ENCODE data around the gene KMT2A.

GRCh38 chr11:118570787-118571186 lies 134.5 kb downstream of the KMT2A start:
- TF ChIP-seq, protein P1, sequence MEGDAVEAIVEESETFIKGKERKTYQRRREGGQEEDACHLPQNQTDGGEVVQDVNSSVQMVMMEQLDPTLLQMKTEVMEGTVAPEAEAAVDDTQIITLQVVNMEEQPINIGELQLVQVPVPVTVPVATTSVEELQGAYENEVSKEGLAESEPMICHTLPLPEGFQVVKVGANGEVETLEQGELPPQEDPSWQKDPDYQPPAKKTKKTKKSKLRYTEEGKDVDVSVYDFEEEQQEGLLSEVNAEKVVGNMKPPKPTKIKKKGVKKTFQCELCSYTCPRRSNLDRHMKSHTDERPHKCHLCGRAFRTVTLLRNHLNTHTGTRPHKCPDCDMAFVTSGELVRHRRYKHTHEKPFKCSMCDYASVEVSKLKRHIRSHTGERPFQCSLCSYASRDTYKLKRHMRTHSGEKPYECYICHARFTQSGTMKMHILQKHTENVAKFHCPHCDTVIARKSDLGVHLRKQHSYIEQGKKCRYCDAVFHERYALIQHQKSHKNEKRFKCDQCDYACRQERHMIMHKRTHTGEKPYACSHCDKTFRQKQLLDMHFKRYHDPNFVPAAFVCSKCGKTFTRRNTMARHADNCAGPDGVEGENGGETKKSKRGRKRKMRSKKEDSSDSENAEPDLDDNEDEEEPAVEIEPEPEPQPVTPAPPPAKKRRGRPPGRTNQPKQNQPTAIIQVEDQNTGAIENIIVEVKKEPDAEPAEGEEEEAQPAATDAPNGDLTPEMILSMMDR (conservative IDR thresholded peaks at IDR 0.05 in 1 of 2, IDR thresholded peaks at IDR 0.05 in 1 of 2; ENCODE audit: extremely low read depth in 1 of 2, insufficient read depth in 1 of 2, low read depth in 1 of 2, low read length in 2 of 2), result no peak
- TF ChIP-seq EZH2 (IDR thresholded peaks at IDR 0.05; ENCODE audit: borderline replicate concordance, low read length), result no peak
